SK-N-SH treated with all-trans-retinoic acid at 6 μM for 48 hours (cell line): ENCODE measurements around the gene MTCL1.

ENCODE experiments used
- BACH2 ChIP-seq: fragments of 250-450 bp; sonication (Bioruptor Pico); IDR thresholded peaks from 2 replicates; pipeline ENCODE4 v1.9.0; 2021; ENCODE audit warnings: mild to moderate bottlenecking, borderline replicate concordance
- CREB5 ChIP-seq: fragments of 250-450 bp; sonication (Bioruptor Pico); IDR thresholded peaks from 2 replicates; pipeline ENCODE4 v1.5.1; 2020; ENCODE audit warnings: low read depth, mild to moderate bottlenecking, moderate library complexity
- ISL1 ChIP-seq: fragments of 250-450 bp; sonication (Bioruptor Pico); IDR thresholded peaks from 2 replicates; pipeline ENCODE4 v2.1.2; 2022; ENCODE audit warnings: mild to moderate bottlenecking, moderate library complexity
- OSR1 ChIP-seq: fragments of 250-450 bp; sonication (Bioruptor Pico); IDR thresholded peaks from 2 replicates; pipeline ENCODE4 v1.8.0; 2022; ENCODE audit warnings: moderate library complexity, mild to moderate bottlenecking, inconsistent platforms
- TSHZ2 ChIP-seq: fragments of 250-450 bp; sonication (Bioruptor Pico); IDR thresholded peaks from 2 replicates; pipeline ENCODE4 v1.5.0; 2020; ENCODE audit warnings: mild to moderate bottlenecking, moderate library complexity
- ZFP3 ChIP-seq: fragments of 250-450 bp; sonication (Bioruptor Pico); IDR thresholded peaks from 2 replicates; pipeline ENCODE4 v1.5.0; 2020; ENCODE audit warnings: mild to moderate bottlenecking, moderate library complexity
- ZFP30 ChIP-seq: fragments of 450-650 bp; formaldehyde crosslinking; IDR thresholded peaks from 2 replicates; pipeline ENCODE4 v1.5.0; 2022; ENCODE audit warnings: mild to moderate bottlenecking, moderate library complexity
- ZNF70 ChIP-seq: fragments of 450-650 bp; formaldehyde crosslinking; IDR thresholded peaks from 2 replicates; pipeline ENCODE4 v1.5.0; 2020; ENCODE audit warnings: mild to moderate bottlenecking, moderate library complexity
- ZNF8 ChIP-seq: fragments of 450-650 bp; formaldehyde crosslinking; IDR thresholded peaks from 2 replicates; pipeline ENCODE4 v1.5.0; 2020; ENCODE audit warnings: mild to moderate bottlenecking, moderate library complexity

- TF ChIP-seq ZFP3 (CRISPR knock-in tag) (no peak), OSR1 (CRISPR knock-in tag) (no peak), ZFP30 (CRISPR knock-in tag) (no peak), ISL1 (no peak), ZNF70 (no peak), ZNF8 (CRISPR knock-in tag) (no peak), BACH2 (CRISPR knock-in tag) (no peak), TSHZ2 (no peak), CREB5 (no peak)
These were observed 17.8 kb downstream of the MTCL1 start for GRCh38 chr18:8722946-8723820.
